SU-DHL-6 (cell line): ENCODE measurements around the gene LPIN1.

Experiments
- H2AFZ ChIP-seq: fragments of 200-600 bp; sonication (generic); 2 replicates; pipeline ENCODE4 v1.6.1; 2014; ENCODE audit warnings: low read depth, mild to moderate bottlenecking, moderate library complexity, mixed read lengths, antibody characterized with exemption, low read length; ENCODE audit not compliant: severe bottlenecking
- H3F3A ChIP-seq: fragments of 200-600 bp; shearing (Covaris generic); 2 replicates; pipeline ENCODE4 v1.6.0; 2016; ENCODE audit warnings: antibody characterized with exemption, mild to moderate bottlenecking; ENCODE audit not compliant: insufficient read depth
- H3K27ac ChIP-seq: fragments of 200-600 bp; sonication (generic); 2 replicates; pipeline ENCODE4 v1.5.1; 2016; ENCODE audit warnings: low read depth, mild to moderate bottlenecking, low read length, moderate library complexity, mixed read lengths
- H3K27me3 ChIP-seq: fragments of 200-600 bp; sonication (generic), shearing (Covaris generic); 2 replicates; pipeline ENCODE4 v1.6.0; 2014; ENCODE audit warnings: mild to moderate bottlenecking, low read length
- H3K36me3 ChIP-seq: fragments of 200-600 bp; sonication (generic); 2 replicates; pipeline ENCODE4 v1.6.1; 2014; ENCODE audit warnings: mild to moderate bottlenecking, low read length, mixed read lengths
- H3K4me2 ChIP-seq: fragments of 300-600, 200-600 bp; shearing (Covaris generic), sonication (generic); 2 replicates; pipeline ENCODE4 v1.6.0; 2014; ENCODE audit warnings: low read length, low read depth, mild to moderate bottlenecking; ENCODE audit not compliant: poor library complexity, severe bottlenecking
- H3K4me3 ChIP-seq: fragments of 200-600 bp; sonication (generic); 2 replicates; pipeline ENCODE4 v1.5.1; 2014; ENCODE audit warnings: antibody characterized with exemption, low read length, mild to moderate bottlenecking, mixed read lengths; ENCODE audit not compliant: insufficient read depth, poor library complexity, severe bottlenecking
- H3K79me2 ChIP-seq: fragments of 200-600 bp; sonication (generic); 2 replicates; pipeline ENCODE4 v1.6.1; 2014; ENCODE audit warnings: mild to moderate bottlenecking, low read length, moderate library complexity; ENCODE audit not compliant: insufficient read depth
- H3K9ac ChIP-seq: fragments of 200-600 bp; sonication (generic); 2 replicates; pipeline ENCODE4 v1.7.0; 2014; ENCODE audit warnings: mild to moderate bottlenecking, low read length
- H3K9me2 ChIP-seq: fragments of 200-600 bp; sonication (generic); replicated peaks from 2 replicates; pipeline ENCODE4 v1.6.1; 2014; ENCODE audit warnings: low read length; ENCODE audit not compliant: insufficient read depth
- H3K9me3 ChIP-seq: fragments of 200-600 bp; sonication (generic); 2 replicates; pipeline ENCODE4 v1.6.1; 2014; ENCODE audit warnings: low read length, mixed read lengths; ENCODE audit not compliant: insufficient read depth
- H4K20me1 ChIP-seq: fragments of 200-600 bp; sonication (generic); 2 replicates; pipeline ENCODE4 v1.6.1; 2014; ENCODE audit warnings: low read depth, mild to moderate bottlenecking, antibody characterized with exemption, low read length, moderate library complexity, mixed read lengths
- EZH2phosphoT487 ChIP-seq: fragments of 200-600 bp; sonication (generic), shearing (Covaris generic); conservative IDR thresholded peaks from 2 replicates; pipeline ENCODE4 v1.6.1; 2018; ENCODE audit warnings: mild to moderate bottlenecking, antibody characterized with exemption, low read length, moderate library complexity, mixed read lengths
- TF ChIP-seq, protein P1 (sequence below): fragments of 200-600 bp; sonication (generic); IDR thresholded peaks from one replicate; pipeline ENCODE4 v1.5.1; 2017; ENCODE audit warnings: antibody characterized with exemption, mild to moderate bottlenecking, low read length, moderate library complexity; ENCODE audit not compliant: insufficient read depth, poor library complexity, severe bottlenecking

The LPIN1 gene

DNA sequence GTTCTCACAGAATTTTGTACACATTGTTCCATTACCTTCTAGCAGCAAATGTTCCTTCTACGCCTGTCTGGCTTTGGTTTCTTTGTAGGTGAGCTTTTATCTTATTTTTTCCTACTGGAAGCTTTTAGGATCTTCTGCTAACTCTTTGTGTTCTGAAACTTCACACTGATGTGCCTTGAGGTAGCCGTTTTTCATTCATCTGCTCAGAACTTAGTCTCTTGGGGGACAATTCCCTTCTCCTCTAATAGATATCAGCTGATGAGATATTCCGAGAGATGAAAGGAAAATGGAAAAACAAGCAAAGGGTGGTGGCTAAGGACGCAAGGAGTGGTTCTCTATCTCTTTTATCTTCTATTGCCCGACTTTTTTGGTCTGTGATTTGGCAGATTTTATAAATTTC, 27.8 kb upstream of the LPIN1 start:
- H3K79me2 ChIP-seq, result no peaks in the 10 kb centered on the region
- H3K27ac ChIP-seq, result no peak overlapping the region
- H4K20me1 ChIP-seq, result no peaks in the 10 kb centered on the region
- H3F3A ChIP-seq, result no peaks in the 10 kb centered on the region
- H2AFZ ChIP-seq, result no peak overlapping the region
- 0 out of 2 replicates have a peak, but pooled peaks cover 2% of the 10 kb centered on the region for H3K27me3 ChIP-seq
- H3K36me3 ChIP-seq, result no peaks in the 10 kb centered on the region
- no peak overlapping the region for H3K4me2 ChIP-seq
- no peaks in the 10 kb centered on the region for H3K9me3 ChIP-seq
- no peak overlapping the region for H3K9ac ChIP-seq
- no peak for TF ChIP-seq EZH2phosphoT487
- TF ChIP-seq, protein P1, sequence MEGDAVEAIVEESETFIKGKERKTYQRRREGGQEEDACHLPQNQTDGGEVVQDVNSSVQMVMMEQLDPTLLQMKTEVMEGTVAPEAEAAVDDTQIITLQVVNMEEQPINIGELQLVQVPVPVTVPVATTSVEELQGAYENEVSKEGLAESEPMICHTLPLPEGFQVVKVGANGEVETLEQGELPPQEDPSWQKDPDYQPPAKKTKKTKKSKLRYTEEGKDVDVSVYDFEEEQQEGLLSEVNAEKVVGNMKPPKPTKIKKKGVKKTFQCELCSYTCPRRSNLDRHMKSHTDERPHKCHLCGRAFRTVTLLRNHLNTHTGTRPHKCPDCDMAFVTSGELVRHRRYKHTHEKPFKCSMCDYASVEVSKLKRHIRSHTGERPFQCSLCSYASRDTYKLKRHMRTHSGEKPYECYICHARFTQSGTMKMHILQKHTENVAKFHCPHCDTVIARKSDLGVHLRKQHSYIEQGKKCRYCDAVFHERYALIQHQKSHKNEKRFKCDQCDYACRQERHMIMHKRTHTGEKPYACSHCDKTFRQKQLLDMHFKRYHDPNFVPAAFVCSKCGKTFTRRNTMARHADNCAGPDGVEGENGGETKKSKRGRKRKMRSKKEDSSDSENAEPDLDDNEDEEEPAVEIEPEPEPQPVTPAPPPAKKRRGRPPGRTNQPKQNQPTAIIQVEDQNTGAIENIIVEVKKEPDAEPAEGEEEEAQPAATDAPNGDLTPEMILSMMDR, result no peak
- H3K4me3 ChIP-seq, result no peak overlapping the region
- H3K9me2 ChIP-seq, result no peaks in the 10 kb centered on the region

DNA sequence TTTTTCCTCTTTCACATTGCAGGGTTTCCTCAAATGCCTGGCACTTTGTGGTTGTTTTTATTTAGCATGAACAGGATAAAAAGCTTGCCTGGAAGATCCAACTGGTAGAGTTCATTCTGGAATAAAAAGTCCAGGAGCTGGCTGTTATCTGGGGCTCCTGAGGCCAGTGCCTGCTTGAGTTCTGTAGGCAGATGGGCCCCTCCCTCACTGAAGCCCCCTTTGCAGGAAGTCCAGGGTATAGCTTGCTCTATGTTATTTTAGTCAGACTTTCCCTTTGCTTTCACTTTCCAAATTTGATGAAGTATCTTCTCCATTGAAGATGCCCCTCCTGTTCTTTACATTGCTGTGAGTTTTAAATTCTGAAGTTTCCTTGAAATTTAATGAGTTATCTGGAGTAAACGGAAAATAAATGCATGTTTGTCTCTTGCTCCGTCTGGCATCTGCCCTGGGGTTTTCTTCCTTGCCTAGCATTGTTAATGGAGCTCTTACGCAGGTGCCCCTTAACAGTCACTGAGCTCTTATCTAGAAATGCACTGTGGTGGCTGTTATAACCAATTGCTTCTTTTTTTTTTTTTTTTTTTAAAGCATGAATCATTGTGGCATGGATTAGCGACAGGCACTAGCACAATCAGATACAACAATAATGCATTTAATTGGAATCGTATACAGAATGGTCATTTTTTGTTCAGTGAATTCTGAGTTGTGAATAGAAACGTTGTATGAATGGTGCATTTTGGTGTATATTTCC, 27.0 kb upstream of the LPIN1 start:
- Histone ChIP-seq H3K9me3 (no peaks in the 10 kb centered on the region), H3K36me3 (no peaks in the 10 kb centered on the region), H3K9ac (no peak overlapping the region), H3K4me2 (no peak overlapping the region), H4K20me1 (no peaks in the 10 kb centered on the region), H3K27me3 (0 out of 2 replicates have a peak, but pooled peaks cover 2% of the 10 kb centered on the region), H3K9me2 (no peaks in the 10 kb centered on the region), H3F3A (no peaks in the 10 kb centered on the region), H2AFZ (no peak overlapping the region), H3K79me2 (no peaks in the 10 kb centered on the region), H3K4me3 (no peak overlapping the region), H3K27ac (no peak overlapping the region)
- TF ChIP-seq, protein P1, result no peak
- no peak for TF ChIP-seq EZH2phosphoT487

DNA sequence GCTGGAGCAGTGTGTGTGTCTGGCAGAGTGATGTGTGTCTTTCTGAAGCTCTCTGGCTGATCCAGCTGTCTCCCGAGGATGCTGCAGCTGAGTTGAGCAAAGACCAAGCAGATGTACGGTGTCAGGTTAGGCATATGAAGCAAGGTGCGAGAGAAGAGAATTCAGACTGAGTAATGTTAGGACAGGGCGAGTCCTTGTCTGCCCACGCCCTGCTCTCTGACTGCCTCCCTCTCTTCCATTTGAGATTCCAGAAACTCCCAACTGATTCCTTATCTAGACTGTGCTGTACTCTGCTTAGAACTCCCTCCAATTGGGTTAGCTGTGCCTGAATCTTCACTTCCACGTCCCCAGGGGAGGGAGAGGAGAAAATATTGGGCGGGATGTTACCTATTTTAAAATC, 25.7 kb upstream of the LPIN1 start:
- Histone ChIP-seq H3K27ac (no peak overlapping the region), H4K20me1 (no peaks in the 10 kb centered on the region), H3K4me2 (no peak overlapping the region), H3K9me3 (no peaks in the 10 kb centered on the region), H3K36me3 (no peaks in the 10 kb centered on the region), H2AFZ (no peak overlapping the region), H3K9ac (no peak overlapping the region), H3K79me2 (no peaks in the 10 kb centered on the region), H3F3A (no peaks in the 10 kb centered on the region), H3K9me2 (no peaks in the 10 kb centered on the region), H3K4me3 (no peak overlapping the region), H3K27me3 (0 out of 2 replicates have a peak, but pooled peaks cover 2% of the 10 kb centered on the region)
- TF ChIP-seq EZH2phosphoT487, result no peak
- TF ChIP-seq, protein P1, result no peak
